ENCODE results near the gene NRIP2. TPM values are rescaled to one million over a fixed set of nuclear protein-coding genes. Genes with fewer than 3 reads are reported as not detected.

NRIP2 gene, protein sequence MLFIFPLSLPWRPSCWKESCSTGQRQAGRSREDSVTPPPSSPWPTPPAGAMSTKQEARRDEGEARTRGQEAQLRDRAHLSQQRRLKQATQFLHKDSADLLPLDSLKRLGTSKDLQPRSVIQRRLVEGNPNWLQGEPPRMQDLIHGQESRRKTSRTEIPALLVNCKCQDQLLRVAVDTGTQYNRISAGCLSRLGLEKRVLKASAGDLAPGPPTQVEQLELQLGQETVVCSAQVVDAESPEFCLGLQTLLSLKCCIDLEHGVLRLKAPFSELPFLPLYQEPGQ
- not detected in 5 replicates for total RNA-seq (2022; extraction: Qiagen RNA extraction; ENCODE audit: low read depth)

DNA sequence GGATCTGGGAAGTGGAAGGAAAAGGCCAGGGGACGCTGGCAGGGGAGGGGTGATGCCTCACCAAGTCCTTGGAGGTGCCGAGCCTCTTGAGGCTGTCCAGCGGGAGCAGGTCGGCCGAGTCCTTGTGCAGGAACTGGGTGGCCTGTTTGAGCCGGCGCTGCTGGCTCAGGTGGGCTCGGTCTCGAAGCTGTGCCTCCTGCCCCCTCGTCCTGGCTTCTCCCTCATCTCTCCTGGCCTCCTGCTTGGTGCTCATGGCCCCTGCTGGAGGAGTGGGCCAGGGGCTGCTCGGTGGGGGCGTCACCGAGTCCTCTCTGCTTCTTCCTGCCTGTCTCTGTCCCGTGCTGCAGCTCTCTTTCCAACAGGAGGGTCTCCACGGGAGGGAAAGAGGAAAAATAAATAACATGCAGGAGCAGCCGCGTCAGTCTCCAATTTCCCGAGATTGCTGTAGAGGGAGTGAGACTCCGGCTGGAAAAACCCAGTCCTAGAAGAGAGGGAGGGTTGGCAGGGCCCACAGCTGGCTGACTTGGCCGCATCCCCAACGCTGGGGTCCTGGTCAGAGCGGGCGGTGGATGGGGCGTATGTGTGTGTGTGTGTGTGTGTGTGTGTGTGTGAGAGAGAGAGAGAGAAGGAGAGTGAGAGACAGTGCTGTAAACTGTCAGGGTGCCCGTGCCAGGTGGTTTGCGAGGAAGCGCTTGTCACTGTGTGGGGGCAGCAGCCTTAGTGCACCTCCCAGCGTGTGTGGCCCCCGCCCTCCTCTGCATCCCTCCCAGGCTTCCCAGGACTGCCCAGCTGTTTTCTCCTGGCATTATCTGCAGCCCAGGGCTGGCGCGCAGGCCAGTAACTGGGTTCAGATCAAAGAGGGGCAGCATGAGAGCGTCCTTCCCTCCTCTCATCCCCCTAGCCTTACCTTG is at the start of gene NRIP2:
Gene NRIP2 (minus strand): TSS at position 455 of the 911 bp plus-strand sequence. CDS start 52 bp downstream, at position 403.

DNA sequence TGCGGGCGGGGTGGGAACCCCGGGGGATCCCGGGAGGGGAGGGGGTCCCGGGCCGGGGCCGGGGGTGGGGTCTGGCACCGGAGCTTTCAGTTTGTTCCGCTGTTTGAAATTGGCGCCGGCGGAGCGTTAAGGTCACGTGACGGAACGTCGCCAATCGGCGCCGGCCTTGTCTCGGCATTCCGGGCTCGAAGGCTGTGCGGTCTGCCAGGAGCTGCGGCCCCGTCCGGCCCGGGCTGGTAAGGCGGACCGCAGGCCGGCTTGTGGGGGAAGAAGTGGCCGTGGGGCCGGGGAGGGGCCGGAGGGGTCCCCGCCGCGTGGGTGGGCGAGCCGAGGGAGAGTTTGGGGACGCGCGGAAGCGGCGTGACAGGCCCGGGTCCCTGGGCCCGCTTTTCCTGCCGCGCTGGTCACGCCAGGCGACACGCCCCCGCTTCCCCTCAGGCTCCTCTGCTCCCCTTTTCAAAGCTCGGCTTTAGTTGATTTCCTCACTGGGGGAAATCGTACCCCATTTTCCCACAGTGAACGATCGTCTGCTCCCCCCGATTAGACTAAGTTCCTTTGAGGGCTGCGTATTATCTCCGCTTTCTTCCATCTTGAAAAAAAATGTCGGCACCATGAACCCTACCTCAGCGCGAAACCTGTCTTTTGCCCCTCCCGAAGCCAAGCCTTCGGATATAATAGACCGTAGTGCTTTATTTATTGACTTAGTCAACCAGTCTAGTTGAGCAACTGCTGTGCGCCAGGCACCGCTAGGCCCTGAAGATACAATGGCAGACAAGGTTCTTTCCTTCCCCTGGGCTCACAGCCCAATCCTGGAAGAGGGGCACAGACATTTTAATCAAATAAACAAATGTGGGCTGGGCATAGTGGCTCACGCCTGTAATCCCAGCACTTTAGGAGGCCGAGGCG is 42.5 kb upstream of the NRIP2 start, which contains the start of the genes FOXM1 and RHNO1:
Gene FOXM1 (minus strand): TSS at position 128 of the 906 bp plus-strand sequence. CDS start 2,696 bp downstream, outside the sequence.
Gene RHNO1 (plus strand): TSS at position 177 of the 906 bp plus-strand sequence. CDS start 8,144 bp downstream, outside the sequence.

DNA sequence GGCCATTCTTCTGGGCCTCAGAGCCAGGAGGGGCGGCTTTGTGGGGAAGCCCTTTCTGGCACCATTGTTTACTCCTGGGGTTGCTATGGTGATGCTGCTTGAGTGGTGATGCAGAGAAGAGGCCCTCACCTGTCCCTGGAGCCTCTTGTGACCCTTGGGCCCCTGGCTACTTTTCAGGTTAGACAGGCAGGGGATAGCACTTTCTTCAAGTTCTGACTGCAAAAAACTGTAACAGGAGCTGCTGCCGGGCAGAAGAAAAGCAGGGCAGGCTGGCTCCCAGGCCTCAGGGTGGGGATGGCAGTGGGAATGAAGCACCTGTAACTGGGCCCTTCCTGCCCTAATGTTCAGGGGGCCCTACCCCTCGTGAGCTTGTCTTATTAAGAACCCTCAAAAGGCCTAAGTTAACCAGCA is 22.2 kb upstream of the NRIP2 start, which contains the start of gene TEX52:
Gene TEX52 (minus strand): TSS at position 19 of the 411 bp plus-strand sequence. CDS start 13 bp downstream, at position 6.

DNA sequence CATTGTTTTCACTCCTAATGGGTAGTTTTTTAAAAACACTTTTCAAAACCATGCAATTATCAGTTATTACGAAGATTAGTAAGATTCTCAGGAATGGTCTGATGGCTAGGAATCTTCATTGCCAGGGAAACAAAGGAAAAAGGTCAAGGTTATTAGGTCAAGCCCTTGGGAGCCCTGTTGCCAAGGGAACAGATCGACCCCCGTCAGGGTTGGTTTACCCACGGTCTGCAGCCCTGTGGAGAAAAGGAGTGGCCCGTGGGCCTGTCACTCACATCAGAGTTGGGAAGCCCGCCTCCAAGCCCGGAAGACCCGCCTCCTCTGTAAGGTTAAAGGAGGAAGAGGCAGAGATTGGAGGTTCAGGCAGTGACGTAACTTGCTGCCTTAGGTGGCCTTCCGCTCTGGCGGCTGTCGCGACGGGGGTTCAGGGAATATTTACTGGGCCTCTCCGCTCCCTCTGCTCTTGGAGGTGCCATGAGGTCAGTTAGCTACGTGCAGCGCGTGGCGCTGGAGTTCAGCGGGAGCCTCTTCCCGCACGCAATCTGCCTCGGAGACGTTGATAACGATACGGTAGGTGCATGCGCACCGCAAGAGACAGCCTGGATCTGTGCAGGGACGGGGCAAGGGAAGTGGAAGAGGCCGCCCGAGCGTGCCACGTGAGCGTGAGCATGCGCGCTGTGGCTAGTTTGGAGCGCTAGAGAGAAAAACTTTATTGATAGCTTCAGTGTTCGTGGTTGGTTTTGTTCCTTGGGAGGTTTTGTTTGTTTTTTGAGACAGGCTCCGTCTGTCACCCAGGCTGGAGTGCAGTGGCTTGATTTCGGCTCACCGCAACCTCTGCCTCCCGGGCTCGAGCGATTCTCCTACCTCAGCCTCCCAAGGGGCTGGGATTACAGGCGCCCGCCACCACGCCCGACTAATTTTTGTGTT is 22.3 kb downstream of the NRIP2 start, which contains the start of gene ITFG2:
Gene ITFG2 (plus strand): TSS at position 379 of the 924 bp plus-strand sequence. CDS start 93 bp downstream, at position 472.

DNA sequence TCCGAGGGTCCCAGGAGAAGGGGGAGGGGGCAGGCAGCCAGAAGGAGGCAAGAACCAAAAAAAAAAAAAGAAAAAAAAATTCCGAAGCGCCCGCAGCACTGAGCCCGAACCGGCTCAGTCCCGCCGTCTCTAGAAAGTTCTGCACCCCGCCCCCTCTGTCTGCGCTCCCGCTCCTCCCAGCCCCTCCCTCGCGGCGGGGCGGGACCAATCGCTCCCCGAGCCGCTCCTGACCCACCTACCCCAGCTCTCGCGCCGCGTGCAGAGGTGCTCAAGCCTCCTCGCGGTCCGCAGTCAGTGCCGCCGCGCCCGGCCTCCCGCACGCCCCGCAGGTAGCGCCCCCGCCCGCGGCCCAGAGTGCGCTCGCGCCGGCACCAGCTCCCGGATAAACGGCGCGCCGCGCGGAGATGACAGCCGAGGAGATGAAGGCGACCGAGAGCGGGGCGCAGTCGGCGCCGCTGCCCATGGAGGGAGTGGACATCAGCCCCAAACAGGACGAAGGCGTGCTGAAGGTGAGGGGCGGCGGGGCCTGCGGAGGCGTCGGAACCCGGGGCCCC is 40.0 kb downstream of the NRIP2 start, which contains the start of gene FKBP4:
Gene FKBP4 (plus strand): TSS at position 235 of the 554 bp plus-strand sequence. CDS start 170 bp downstream, at position 405.

Other genes starting within 250 kb of the NRIP2 start
- 92.9 to 127 TPM (median 121 TPM) in 5 replicates for gene FKBP4, start 40.1 kb downstream of the NRIP2 start, total RNA-seq (2022; extraction: Qiagen RNA extraction; ENCODE audit: low read depth)
- gene ITFG2, start 22.4 kb downstream of the NRIP2 start, total RNA-seq (2022; extraction: Qiagen RNA extraction; ENCODE audit: low read depth), result 13.7 to 18.8 TPM (median 16.9 TPM) in 5 replicates
- gene TEX52, start 22.0 kb upstream of the NRIP2 start, total RNA-seq (2022; extraction: Qiagen RNA extraction; ENCODE audit: low read depth), result not detected in 5 replicates
- gene FOXM1, start 42.1 kb upstream of the NRIP2 start, total RNA-seq (2022; extraction: Qiagen RNA extraction; ENCODE audit: low read depth), result 87.0 to 106 TPM (median 99.3 TPM) in 5 replicates
- gene RHNO1, start 42.2 kb upstream of the NRIP2 start, total RNA-seq (2022; extraction: Qiagen RNA extraction; ENCODE audit: low read depth), result 43.2 to 50.6 TPM (median 46.3 TPM) in 5 replicates
- 18.7 to 22.1 TPM (median 20.3 TPM) in 5 replicates for gene TULP3, start 55.9 kb upstream of the NRIP2 start, total RNA-seq (2022; extraction: Qiagen RNA extraction; ENCODE audit: low read depth)
- gene TEAD4, start 124.4 kb upstream of the NRIP2 start, total RNA-seq (2022; extraction: Qiagen RNA extraction; ENCODE audit: low read depth), result 42.3 to 50.8 TPM (median 44.1 TPM) in 5 replicates
- gene TSPAN9, start 242.3 kb upstream of the NRIP2 start, total RNA-seq (2022; extraction: Qiagen RNA extraction; ENCODE audit: low read depth), result 16.9 to 23.2 TPM (median 21.4 TPM) in 5 replicates